Body of pancreas (tissue), 4 donors: ENCODE measurements around the gene PRSS3.

Experiments
- POLR2A ChIP-seq, 3 donors: fragments of 450-650 bp; IDR thresholded peaks; one replicate each; pipeline ENCODE4 v1.6.1; 2016; ENCODE audit warnings: antibody characterized with exemption in 3 of 3, mild to moderate bottlenecking in 2 of 3
- TF ChIP-seq, protein P1 (sequence below), 7 experiments: fragments of 450-650 bp in 4 of 7; fragments of 200-600 bp in 3 of 7; sonication (generic) in 3 of 7; IDR thresholded peaks; one replicate each; pipeline ENCODE4 v1.5.1; 2016 to 2019; ENCODE audit warnings: antibody characterized with exemption in 7 of 7

GRCh38 chr9:33799928-33800704, 4.8 kb downstream of the PRSS3 start:
- TF ChIP-seq, protein P1, sequence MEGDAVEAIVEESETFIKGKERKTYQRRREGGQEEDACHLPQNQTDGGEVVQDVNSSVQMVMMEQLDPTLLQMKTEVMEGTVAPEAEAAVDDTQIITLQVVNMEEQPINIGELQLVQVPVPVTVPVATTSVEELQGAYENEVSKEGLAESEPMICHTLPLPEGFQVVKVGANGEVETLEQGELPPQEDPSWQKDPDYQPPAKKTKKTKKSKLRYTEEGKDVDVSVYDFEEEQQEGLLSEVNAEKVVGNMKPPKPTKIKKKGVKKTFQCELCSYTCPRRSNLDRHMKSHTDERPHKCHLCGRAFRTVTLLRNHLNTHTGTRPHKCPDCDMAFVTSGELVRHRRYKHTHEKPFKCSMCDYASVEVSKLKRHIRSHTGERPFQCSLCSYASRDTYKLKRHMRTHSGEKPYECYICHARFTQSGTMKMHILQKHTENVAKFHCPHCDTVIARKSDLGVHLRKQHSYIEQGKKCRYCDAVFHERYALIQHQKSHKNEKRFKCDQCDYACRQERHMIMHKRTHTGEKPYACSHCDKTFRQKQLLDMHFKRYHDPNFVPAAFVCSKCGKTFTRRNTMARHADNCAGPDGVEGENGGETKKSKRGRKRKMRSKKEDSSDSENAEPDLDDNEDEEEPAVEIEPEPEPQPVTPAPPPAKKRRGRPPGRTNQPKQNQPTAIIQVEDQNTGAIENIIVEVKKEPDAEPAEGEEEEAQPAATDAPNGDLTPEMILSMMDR (IDR thresholded peaks at IDR 0.05): no peak
- no peak for TF ChIP-seq POLR2A (IDR thresholded peaks at IDR 0.05)
